ENCODE results near the gene TSPAN19. TPM values are rescaled to one million over a fixed set of nuclear protein-coding genes. Genes with fewer than 3 reads are reported as not detected.
A peak's percentile ranks its signal among the peaks of the same experiment; 100 is the strongest.

Gene TSPAN19
- total RNA-seq, 1 experiment from 2014 or later, result not detected

DNA sequence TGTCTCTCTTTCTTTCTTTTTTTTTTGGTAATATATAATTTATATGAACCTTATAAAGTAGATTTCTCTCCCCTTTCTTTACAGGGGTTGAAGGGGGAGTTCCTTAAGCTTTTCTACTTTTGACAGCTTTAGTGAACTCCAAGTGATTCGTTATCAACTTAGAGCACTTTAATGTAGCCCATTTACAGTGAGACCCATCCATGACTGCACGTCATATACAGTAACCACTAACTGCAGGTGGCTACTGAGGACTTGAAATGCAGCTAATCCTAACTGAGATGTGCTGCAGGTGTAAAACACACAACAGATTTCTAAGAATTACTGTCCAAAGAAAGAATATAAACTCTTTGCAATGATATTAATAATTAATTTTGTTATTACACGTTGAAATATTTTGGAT is 656 bp upstream of the TSPAN19 start (continued):
- no peak for TF ChIP-seq ZNF281 (CRISPR knock-in tag; IDR thresholded peaks at IDR 0.05)
- no peak for TF ChIP-seq ZNF232 (CRISPR knock-in tag; IDR thresholded peaks at IDR 0.05)
- TF ChIP-seq, protein P1, sequence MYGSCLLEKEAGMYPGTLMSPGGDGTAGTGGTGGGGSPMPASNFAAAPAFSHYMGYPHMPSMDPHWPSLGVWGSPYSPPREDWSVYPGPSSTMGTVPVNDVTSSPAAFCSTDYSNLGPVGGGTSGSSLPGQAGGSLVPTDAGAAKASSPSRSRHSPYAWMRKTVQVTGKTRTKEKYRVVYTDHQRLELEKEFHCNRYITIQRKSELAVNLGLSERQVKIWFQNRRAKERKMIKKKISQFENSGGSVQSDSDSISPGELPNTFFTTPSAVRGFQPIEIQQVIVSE (CRISPR knock-in tag; IDR thresholded peaks at IDR 0.05; ENCODE audit: borderline replicate concordance), result no peak
- no peak for TF ChIP-seq NR3C1 (CRISPR knock-in tag; conservative IDR thresholded peaks at IDR 0.05; ENCODE audit: low read depth)

GRCh38 chr12:85029456-85029855 is 6.6 kb downstream of the TSPAN19 start:
- no peak overlapping the region for H3K27ac Mint-ChIP-seq
- H3K27me3 Mint-ChIP-seq (ENCODE audit: low read depth), result no peaks in the 10 kb centered on the region
- no peak overlapping the region for H3K4me3 Mint-ChIP-seq
- TF ChIP-seq CTCF (IDR thresholded peaks at IDR 0.05), result peak; percentile 53; the same call in 1 of the 2 replicates
- no peak for TF ChIP-seq GTF2I (CRISPR knock-in tag; conservative IDR thresholded peaks at IDR 0.05)
- H3K36me3 Mint-ChIP-seq, result no peaks in the 10 kb centered on the region
- DNase-seq (ENCODE audit: low spot score), result no peak
- no peaks in the 10 kb centered on the region for H3K9me3 Mint-ChIP-seq
- no peak for ATAC-seq
- ChIA-PET CTCF (interaction anchor here (0.7 to 3.5 kb wide), 15 partner anchors 27 to 428 kb away, joined by 3 to 55 read pairs (median 3); partner anchors contain the start of gene SLC6A15), POLR2A (no interaction called here)
- no peaks in the 10 kb centered on the region for H3K4me1 Mint-ChIP-seq

DNA sequence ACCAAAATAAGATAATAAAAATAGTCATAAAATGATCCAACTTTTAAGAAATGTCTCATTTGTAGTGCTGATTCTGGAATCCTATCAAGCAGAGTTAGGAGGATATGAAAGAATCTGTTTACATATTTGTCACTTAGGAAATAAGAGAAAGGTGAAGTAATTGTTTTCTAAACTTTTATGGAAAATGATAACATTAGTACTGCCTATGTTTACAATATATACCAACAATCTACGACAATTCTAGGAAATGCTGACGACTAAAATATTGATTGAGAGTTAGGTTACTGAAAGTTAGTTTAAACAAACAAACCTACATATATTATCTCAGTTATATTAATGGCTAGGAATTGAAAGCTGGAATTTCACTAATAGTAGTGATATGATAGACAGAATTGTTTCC is 18.0 kb downstream of the TSPAN19 start:
- DNase-seq (ENCODE audit: low spot score) (no peak), ATAC-seq (no peak)
- ChIA-PET CTCF (no interaction called here), POLR2A (no interaction called here)
- Mint-ChIP-seq H3K4me1 (peaks cover 9% of the 10 kb centered on the region), H3K4me3 (no peak overlapping the region), H3K27me3 (ENCODE audit: low read depth) (no peaks in the 10 kb centered on the region), H3K36me3 (no peaks in the 10 kb centered on the region), H3K27ac (no peak overlapping the region), H3K9me3 (no peaks in the 10 kb centered on the region)
- TF ChIP-seq TCF7 (CRISPR knock-in tag; IDR thresholded peaks at IDR 0.05; ENCODE audit: low read depth) (no peak), ZNF425 (CRISPR knock-in tag; conservative IDR thresholded peaks at IDR 0.05) (no peak), SMAD3 (CRISPR knock-in tag; IDR thresholded peaks at IDR 0.05; ENCODE audit: borderline replicate concordance) (no peak), EMX1 (CRISPR knock-in tag; IDR thresholded peaks at IDR 0.05) (no peak), OVOL2 (CRISPR knock-in tag; IDR thresholded peaks at IDR 0.05; ENCODE audit: borderline replicate concordance) (no peak), ZNF138 (CRISPR knock-in tag; conservative IDR thresholded peaks at IDR 0.05) (no peak), SMAD4 (CRISPR knock-in tag; IDR thresholded peaks at IDR 0.05) (no peak), ZNF121 (CRISPR knock-in tag; IDR thresholded peaks at IDR 0.05) (no peak), NR1H2 (CRISPR knock-in tag; IDR thresholded peaks at IDR 0.05) (no peak), NFYB (CRISPR knock-in tag; conservative IDR thresholded peaks at IDR 0.05; ENCODE audit: low read depth) (no peak), CREB1 (CRISPR knock-in tag; IDR thresholded peaks at IDR 0.05) (no peak), USF2 (CRISPR knock-in tag; IDR thresholded peaks at IDR 0.05) (no peak), TP53 (CRISPR knock-in tag; IDR thresholded peaks at IDR 0.05) (no peak), ZNF263 (CRISPR knock-in tag; IDR thresholded peaks at IDR 0.05; ENCODE audit: low read depth) (no peak), CTCF (IDR thresholded peaks at IDR 0.05) (no peak), ZNF317 (CRISPR knock-in tag; IDR thresholded peaks at IDR 0.05; ENCODE audit: borderline replicate concordance, low read depth) (no peak)
- TF ChIP-seq, protein P2, sequence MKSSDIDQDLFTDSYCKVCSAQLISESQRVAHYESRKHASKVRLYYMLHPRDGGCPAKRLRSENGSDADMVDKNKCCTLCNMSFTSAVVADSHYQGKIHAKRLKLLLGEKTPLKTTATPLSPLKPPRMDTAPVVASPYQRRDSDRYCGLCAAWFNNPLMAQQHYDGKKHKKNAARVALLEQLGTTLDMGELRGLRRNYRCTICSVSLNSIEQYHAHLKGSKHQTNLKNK (CRISPR knock-in tag; IDR thresholded peaks at IDR 0.05), result no peak
